Non-pigmented ciliary epithelial cell (primary cell): ENCODE results near the gene CA9.

Experiments
- DNase-seq: peaks from one replicate; pipeline ENCODE4 v3.0.0-alpha.2; 2010; ENCODE audit warnings: low read depth

CA9 gene

GRCh38 chr9:35651956-35652828 is 21.5 kb upstream of the CA9 start:
- DNase-seq = no peak

GRCh38 chr9:35652829-35653209 is 20.9 kb upstream of the CA9 start:
- DNase-seq = no peak

DNA sequence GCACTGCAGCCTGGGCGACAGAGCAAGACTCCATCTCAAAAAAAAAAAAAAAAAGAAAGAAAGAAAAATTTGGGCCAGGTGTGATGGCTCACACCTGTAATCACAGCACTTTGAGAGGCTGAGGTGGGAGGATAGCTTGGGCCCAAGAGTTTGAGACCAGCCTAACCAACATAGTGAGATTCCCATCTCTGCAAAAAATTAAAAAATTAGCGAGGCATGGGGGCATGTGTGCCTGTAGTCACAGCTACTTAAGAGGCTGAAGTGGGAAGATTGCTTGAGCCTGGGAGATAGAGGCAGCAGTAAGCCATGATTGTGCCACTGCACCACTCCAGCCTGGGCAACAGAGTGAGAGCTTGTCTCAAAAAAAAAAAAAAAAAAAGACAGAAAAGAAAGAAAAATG is 20.1 kb upstream of the CA9 start:
- no peak for DNase-seq

DNA sequence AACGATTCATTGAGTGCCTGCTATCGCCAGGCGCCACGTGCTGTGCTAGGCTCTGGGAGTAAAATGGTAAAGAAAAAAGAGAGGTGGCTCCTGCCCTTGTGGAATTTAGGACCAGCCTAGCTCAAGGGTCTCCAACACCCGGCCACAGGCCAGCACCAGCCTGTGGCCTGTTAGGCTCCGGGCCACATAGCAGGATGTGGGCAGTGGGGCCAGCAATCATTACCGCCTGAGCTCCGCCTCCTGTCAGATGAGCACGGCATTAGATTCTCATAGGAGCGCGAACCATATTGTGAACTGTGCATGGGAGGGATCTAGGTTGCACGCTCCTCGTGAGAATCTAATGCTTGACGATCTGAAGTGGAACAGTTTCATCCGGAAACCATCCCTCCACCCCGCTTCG is 17.4 kb upstream of the CA9 start:
- no peak for DNase-seq

DNA sequence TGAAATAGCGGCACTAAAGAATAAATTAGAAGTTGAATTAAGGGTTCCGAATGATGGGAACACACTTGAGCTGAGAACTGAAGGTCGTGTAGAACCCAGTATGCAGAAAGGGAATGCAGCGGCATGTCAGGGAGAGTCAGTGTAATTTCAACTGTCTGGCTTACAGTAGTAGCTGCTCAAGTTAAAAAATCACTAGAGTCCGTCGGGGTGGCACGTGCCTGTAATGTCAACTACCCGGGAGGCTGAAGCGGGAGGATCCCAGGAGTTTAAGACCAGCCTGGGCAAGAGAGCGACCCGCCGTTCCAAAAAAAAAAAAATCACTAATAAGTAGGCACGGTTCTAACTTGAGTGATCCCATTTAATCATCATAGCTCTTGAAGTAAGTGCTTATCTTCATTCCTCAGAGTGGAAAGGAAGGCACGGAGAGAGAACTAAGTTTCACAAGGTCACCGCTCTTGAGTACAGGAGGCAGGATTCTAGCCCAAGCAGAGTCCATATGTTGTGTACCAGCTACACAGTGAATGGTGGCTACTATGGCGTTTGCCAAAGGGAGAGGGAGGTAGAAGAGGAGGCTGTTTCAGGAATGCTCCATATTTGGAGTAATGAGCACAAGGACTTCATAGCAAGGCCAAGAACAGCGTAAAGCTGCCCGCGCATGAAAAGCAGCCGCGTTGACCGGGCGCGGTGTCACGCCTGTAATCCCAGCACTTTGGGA is 16.7 kb upstream of the CA9 start:
- DNase-seq = no peak

- peak; percentile 98 for DNase-seq
Measured at GRCh38 chr9:35657546-35658136, 16.1 kb upstream of the CA9 start, which contains the start of gene RMRP. TSS of gene RMRP (minus strand) at chr9:35658019.

- DNase-seq = no peak
Measured at GRCh38 chr9:35658137-35658967, 15.4 kb upstream of the CA9 start, which contains the start of gene CCDC107. TSS of gene CCDC107 (plus strand) at chr9:35658292. CDS start at chr9:35658380, 88 bp downstream.

GRCh38 chr9:35658968-35659220 is 14.8 kb upstream of the CA9 start:
- DNase-seq = no peak

DNA sequence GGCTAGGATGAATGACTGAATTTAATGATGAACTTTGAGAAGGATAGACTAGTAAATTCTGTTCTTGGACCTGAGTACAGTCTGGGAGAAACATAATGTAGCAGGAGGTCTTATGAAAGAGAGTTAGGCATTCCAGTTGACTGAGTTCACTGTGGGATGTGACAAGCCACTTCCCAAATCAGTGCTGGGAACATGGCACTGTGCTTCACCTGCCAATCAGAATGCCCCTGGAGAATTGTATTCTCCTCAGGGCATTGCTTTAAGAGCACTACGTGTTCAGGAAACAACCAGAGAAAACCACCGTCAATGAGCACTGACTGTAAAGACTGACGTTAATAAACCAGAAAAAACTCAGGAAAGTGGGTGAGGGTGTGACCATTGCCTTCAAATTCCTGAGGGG is 14.4 kb upstream of the CA9 start:
- DNase-seq = no peak

DNA sequence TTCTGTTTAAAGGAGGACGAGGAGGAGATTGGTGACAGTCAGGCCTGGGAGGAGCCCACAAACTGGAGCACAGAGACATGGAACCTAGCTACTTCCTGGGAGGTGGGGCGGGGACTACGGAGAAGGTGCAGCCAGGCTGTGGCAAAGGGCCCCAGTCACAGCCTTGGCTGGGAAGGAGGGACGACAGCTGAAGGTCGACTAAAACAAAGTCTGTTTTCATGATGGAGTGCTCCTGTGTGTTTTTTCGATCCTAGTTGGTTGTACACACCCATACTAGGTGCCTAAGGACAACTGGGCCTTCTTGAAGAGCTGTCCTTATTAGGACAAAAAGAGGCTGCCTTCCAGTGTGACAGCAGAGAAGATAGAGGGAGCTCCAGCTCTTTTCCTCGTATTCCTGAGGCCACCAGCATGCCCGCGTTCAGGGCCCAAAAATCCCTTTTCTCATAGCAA is 12.7 kb upstream of the CA9 start:
- no peak for DNase-seq

DNA sequence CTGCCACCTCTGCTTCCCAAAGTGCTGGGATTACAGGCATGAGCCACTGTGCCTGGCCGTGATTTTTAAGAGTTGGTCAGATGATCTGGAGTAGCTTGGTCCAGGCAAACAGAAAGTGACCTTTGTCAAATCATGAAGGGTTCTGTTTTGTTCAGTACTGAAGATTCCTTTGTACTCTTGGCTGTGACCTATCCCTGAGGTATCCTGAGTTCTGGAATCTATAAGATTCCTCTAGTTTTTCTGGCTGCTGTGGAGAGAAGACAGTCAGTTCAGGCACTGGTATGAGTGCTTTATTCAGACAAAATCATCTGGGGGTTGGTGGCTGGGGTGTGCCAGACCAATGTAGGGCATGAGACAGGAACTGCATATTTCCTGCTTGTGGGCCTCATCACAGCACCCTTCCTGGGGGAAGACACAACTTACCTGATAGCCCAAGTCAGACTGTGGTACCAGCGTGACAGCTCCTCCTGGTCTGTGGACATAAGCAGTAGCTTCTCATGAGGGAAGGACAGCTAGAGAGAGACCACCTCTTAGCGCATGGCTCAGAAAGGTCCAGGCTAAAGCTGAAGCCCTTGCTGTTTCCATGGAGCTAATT is 11.9 kb upstream of the CA9 start:
- DNase-seq = no peak

GRCh38 chr9:35662437-35662836 is 11.3 kb upstream of the CA9 start:
- DNase-seq = no peak

DNA sequence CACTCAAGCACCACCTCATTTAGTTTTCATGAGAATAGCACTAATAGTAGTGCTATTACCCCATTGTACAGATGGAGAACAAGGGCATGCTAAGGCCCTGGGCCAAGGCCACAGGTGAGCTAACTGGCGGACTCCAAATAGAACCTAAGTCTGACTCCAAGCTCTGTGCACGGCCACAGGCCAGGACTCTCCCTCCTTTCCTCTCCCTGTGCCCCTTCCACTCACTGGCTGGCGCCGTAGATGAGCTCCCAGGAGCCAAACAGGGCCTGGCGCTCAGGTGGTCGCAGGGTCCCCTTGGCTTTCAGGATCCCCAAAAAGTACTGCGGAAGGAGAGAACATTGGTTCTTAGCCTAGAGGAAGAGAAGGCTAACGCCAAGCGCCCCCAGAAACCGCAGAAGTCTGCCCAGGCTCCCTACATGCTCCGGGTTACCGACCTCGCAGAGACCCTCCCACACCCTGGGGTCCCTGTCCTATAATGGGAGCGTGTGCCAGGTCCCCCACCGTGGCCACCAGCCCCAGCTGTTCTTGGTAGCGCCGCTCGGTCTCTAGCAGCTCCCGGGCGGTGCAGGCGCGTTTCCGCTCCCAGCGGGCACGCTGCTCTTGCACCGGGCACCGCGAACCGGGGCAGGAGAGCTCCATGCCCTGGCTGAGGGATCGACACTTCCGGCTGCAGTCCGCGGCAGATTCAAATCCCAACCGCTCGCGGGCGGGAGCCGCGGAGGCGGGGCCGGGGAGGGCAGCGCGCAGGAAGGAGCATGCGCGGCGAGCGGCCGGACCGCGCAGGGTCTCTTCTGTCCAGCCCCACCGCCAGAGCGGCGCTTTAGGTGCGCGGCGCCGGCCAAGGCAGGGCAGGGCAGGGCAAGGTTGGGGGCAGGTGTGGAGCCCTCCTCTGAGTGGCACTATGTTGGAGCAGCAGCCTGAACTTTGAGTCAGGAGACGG is 8.9 kb upstream of the CA9 start, which contains the start of gene ARHGEF39:
TSS of gene ARHGEF39 (minus strand) at position 665 of the 940 bp plus-strand sequence. CDS start at position 639, 26 bp downstream.
- DNase-seq = no peak

GRCh38 chr9:35665471-35665818 is 8.3 kb upstream of the CA9 start:
- no peak for DNase-seq

- no peak for DNase-seq
Measured at GRCh38 chr9:35666045-35666444, 7.7 kb upstream of the CA9 start.

DNA sequence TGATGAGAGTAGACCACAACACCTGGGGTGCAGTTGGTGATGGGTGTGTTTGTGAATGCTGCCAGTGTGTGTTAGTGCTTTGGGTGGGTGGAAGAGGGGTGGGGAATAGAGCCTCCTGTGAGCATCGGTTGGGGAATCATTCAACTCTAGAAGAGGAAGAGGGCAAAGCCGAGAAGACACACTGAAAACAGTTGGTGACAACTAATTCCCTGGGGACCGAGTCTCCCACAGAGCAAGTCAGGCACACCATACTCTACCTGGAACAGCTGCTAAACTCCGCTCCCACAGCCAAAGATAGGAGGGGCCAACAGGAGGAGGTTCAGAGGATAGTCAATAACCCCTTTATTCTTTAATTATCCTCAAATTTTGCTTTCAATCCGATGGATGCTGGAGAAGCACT is 7.2 kb upstream of the CA9 start:
- DNase-seq = no peak

DNA sequence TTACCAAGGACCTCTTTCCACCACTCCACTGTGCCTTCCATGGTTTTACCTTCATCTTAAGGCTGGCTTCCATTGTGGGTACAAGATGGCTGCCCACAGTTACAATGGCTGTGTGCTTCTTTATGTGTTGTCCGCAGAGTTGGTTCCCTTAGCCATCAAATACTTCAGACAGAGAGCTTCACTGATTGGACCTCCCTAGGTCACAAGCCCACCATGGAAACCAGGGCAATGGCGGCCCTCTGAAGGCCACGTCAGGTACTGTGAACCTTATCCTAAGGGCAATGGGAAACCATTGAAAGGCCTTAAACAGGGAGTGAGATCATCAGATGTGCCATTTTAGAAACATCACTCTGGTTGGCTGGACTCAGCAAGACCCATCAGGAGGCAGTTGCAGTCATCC is 5.8 kb upstream of the CA9 start:
- no peak for DNase-seq

GRCh38 chr9:35669331-35670145 is 4.2 kb upstream of the CA9 start:
- no peak for DNase-seq

GRCh38 chr9:35674025-35674361 is 265 bp downstream of the CA9 start:
- no peak for DNase-seq

GRCh38 chr9:35675204-35675603 is 1.5 kb downstream of the CA9 start:
- DNase-seq = no peak
